ENCODE measurements around the gene PPFIBP1.

DNA sequence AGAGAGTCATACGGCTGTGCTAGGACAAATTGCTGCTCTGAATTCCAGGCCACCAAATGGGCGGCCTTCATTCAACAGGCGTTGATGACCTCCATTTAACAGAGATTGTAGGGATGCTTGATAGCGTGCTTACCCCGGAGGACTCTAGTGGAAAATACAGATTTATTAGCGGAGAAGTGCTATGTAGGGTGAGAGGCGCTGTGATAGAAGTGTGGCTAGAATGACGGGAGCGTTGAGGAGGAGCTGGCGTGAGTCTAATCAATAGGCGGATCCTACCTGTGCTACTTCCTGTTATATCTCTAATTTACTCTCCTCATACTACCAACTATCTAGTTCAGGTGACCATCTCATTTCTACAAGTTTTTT is 187.3 kb downstream of the PPFIBP1 start:
- TF ChIP-seq, protein P1, sequence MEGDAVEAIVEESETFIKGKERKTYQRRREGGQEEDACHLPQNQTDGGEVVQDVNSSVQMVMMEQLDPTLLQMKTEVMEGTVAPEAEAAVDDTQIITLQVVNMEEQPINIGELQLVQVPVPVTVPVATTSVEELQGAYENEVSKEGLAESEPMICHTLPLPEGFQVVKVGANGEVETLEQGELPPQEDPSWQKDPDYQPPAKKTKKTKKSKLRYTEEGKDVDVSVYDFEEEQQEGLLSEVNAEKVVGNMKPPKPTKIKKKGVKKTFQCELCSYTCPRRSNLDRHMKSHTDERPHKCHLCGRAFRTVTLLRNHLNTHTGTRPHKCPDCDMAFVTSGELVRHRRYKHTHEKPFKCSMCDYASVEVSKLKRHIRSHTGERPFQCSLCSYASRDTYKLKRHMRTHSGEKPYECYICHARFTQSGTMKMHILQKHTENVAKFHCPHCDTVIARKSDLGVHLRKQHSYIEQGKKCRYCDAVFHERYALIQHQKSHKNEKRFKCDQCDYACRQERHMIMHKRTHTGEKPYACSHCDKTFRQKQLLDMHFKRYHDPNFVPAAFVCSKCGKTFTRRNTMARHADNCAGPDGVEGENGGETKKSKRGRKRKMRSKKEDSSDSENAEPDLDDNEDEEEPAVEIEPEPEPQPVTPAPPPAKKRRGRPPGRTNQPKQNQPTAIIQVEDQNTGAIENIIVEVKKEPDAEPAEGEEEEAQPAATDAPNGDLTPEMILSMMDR (IDR thresholded peaks at IDR 0.05): no peak
- no peak for TF ChIP-seq POLR2A (IDR thresholded peaks at IDR 0.05)
